Loucy (cell line): ENCODE measurements around the gene MYO18B.

Experiments
- EZH2phosphoT487 ChIP-seq: fragments of 200-600 bp; IDR thresholded peaks from 2 replicates; pipeline ENCODE4 v1.6.1; 2018; ENCODE audit warnings: antibody characterized with exemption, mild to moderate bottlenecking, moderate library complexity, borderline replicate concordance
- TF ChIP-seq, protein P1 (sequence below): fragments of 200-600 bp; sonication (generic); conservative IDR thresholded peaks from 2 replicates; pipeline ENCODE4 v1.5.1; 2014; ENCODE audit warnings: mild to moderate bottlenecking, antibody characterized with exemption, low read length

DNA sequence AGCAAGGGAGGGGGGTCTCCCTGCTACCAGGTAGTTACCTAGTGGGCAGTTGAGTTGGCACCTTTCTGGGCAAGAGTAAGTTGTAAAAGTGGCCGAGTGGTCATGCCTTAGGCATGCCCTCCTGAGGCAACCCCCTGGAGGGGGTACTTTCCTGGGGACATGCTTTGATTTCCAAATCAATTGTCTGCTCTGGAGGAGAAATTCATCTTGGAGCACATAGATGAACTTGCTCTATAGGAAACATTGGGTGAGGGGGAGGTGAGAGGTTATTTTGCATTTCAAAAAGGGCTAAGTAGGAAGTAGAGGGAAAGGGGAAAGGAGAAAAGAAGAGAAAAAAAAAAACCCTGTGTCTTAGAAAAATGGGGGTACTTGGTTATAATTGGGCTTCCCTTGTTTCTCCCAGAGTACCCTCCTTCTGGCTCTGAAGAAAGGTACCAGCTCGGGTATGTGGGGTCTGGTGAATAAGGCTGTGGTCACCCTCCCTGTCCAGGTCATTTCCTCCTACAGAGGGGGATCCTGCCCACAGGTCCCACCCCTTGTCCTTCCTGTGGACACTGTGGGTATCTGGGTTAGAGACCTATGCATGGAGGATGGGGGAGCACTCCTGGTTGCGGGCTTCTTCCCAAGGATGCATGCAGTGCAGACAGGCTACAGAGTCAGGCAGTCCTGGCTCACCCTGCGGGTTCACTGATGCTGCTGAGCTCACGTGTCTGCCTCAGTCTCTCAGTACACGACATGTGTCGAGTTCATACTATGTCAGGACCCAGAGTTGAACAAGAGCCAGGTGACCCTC is 193.5 kb downstream of the MYO18B start:
- TF ChIP-seq, protein P1, sequence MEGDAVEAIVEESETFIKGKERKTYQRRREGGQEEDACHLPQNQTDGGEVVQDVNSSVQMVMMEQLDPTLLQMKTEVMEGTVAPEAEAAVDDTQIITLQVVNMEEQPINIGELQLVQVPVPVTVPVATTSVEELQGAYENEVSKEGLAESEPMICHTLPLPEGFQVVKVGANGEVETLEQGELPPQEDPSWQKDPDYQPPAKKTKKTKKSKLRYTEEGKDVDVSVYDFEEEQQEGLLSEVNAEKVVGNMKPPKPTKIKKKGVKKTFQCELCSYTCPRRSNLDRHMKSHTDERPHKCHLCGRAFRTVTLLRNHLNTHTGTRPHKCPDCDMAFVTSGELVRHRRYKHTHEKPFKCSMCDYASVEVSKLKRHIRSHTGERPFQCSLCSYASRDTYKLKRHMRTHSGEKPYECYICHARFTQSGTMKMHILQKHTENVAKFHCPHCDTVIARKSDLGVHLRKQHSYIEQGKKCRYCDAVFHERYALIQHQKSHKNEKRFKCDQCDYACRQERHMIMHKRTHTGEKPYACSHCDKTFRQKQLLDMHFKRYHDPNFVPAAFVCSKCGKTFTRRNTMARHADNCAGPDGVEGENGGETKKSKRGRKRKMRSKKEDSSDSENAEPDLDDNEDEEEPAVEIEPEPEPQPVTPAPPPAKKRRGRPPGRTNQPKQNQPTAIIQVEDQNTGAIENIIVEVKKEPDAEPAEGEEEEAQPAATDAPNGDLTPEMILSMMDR = no peak
- no peak for TF ChIP-seq EZH2phosphoT487
